Measurements from ENCODE around the gene CDR2. TPM values are rescaled to one million over a fixed set of nuclear protein-coding genes. Genes with fewer than 3 reads are reported as not detected.

The CDR2 gene
- total and polyA plus RNA-seq, 8 donors, result 7.9 to 15.5 (median 9.1) TPM

DNA sequence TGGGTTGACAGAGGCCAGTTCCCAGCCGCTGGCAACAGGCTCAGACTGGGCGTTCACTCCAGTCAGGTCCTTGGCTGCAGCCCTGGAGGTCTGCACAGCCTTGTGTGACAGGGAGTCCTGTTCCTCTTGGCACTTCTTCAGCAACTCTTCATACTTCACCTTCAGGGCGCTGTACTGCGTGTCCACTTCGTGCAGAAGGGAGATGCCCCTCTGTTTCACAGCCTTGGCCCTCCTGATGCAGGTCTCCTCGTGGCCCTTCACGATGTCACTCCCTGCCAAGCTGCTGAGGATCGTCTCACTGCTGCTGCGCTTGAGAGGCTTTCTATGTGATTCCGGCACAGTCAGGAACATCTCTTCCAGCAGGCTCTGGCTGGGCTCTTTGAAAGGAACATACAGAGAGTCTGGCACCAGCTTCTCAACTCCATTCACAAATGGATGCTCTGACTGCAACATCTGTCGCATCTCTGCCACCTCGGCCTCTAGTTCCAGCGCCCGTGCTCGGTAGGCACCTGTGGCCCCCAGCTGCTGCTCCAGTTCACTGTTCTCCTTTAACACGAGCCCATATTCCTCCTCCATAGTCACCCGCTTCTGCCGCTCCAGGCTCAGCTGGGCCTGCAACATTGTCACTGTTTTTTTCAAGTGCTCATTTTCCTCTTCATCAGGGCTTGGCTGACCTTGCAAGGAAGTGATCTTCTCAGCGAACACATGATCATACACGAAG lies 27.2 kb downstream of the CDR2 start:
- Histone ChIP-seq H3K4me1 (no peaks in the 10 kb centered on the region), H3K27me3 (no peaks in the 10 kb centered on the region), H3K9me3 (no peaks in the 10 kb centered on the region), H3K36me3 (peaks cover 0 to 36% (median 13%) of the 10 kb centered on the region in 3 donors), H3K27ac (no peak overlapping the region), H3K4me3 (no peak overlapping the region)
- intact Hi-C loops (cut with DNase I), result no loop called here
- no peak for FAIRE-seq
- TF ChIP-seq, protein P1, sequence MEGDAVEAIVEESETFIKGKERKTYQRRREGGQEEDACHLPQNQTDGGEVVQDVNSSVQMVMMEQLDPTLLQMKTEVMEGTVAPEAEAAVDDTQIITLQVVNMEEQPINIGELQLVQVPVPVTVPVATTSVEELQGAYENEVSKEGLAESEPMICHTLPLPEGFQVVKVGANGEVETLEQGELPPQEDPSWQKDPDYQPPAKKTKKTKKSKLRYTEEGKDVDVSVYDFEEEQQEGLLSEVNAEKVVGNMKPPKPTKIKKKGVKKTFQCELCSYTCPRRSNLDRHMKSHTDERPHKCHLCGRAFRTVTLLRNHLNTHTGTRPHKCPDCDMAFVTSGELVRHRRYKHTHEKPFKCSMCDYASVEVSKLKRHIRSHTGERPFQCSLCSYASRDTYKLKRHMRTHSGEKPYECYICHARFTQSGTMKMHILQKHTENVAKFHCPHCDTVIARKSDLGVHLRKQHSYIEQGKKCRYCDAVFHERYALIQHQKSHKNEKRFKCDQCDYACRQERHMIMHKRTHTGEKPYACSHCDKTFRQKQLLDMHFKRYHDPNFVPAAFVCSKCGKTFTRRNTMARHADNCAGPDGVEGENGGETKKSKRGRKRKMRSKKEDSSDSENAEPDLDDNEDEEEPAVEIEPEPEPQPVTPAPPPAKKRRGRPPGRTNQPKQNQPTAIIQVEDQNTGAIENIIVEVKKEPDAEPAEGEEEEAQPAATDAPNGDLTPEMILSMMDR (IDR thresholded peaks at IDR 0.05), result no peak
- WGBS, 2 donors, result 91 to 94% methylated on average over 20 of the region's 20 CpGs
- no peak for ATAC-seq
- DNase-seq, result no peak

DNA sequence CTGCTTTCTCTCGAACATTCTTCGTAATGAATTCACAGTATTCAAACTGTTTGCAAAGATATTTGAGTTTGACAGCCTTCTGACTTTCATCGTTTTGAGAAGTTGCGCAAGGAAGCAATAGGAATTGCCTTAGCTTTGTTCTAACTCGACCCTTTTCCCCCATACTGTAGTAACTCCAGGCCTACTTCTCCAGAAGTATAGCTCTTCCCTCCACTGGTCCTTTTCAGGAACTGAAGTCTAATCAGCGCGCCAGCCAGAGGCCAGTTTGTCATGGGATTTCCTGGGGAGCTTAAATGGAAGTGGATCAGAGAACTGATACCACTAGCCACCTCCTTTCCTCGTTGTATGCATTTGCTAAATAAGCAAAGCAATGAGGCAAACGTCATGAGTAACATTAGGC lies 27.9 kb downstream of the CDR2 start:
- H3K36me3 ChIP-seq, result peaks cover 0 to 36% (median 13%) of the 10 kb centered on the region in 3 donors
- WGBS, 2 donors, result 72 to 76% methylated on average over 9 of the region's 9 CpGs
- peak in 2 of 4 donors; percentile 32 to 68 for ATAC-seq

DNA sequence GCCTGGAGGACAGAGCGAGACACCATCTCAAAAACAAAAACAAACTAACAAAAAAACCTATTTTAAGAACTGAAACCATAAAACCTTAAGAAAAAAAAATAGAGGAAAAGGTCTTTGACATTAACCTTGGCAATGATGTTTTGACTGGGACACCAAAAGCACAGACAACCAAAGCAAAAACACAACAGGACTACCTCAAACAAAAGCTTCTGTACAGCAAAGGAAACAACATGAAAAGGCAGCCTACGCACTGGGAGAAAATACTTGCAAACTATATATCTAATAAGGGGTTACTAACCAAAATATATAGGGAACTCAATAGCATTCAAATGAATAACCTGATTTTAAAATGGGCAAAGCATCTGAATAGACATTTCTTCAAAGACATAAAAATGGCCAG lies 32.3 kb downstream of the CDR2 start:
- no peaks in the 10 kb centered on the region for H3K27me3 ChIP-seq
- intact Hi-C loops (cut with DNase I), result no loop called here
- 98% methylated on average over 2 of the region's 2 CpGs for WGBS, 2 donors
- no peaks in the 10 kb centered on the region for H3K9me3 ChIP-seq
- TF ChIP-seq, protein P1 (IDR thresholded peaks at IDR 0.05), result no peak
- H3K27ac ChIP-seq, result no peak overlapping the region
- H3K4me1 ChIP-seq, result no peaks in the 10 kb centered on the region
- DNase-seq (no peak), ATAC-seq (no peak), FAIRE-seq (no peak)
- peaks cover 0 to 11% (median 0%) of the 10 kb centered on the region in 3 donors for H3K36me3 ChIP-seq
- no peak overlapping the region for H3K4me3 ChIP-seq

More for the DNA sequence above, 27.9 kb downstream of the CDR2 start:
- intact Hi-C loops (cut with DNase I), result no loop called here
- Histone ChIP-seq H3K27me3 (no peaks in the 10 kb centered on the region), H3K27ac (no peak overlapping the region), H3K9me3 (no peaks in the 10 kb centered on the region), H3K4me3 (no peak overlapping the region), H3K4me1 (no peaks in the 10 kb centered on the region)
- DNase-seq, result no peak
- FAIRE-seq, result no peak
- TF ChIP-seq, protein P1 (IDR thresholded peaks at IDR 0.05), result no peak

DNA sequence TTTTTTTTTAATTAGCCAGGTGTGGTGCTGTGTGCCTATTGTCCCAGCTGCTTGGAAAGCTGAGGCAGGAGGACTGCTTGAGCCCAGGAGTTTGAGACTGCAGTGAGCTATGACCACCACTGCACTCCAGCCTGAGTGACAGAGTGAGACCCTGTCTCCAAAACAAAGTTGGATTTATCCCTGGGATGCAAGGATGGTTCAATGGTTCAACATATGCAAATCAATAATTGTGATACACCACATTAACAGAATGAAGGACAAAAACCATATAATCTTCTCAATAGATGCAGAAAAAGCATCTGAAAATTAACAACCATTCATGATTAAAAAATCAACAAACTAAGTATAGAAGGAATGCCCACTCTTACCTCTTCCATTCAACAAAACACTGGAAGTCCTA lies 33.5 kb downstream of the CDR2 start:
- H3K27me3 ChIP-seq, result no peaks in the 10 kb centered on the region
- DNase-seq (no peak), ATAC-seq (no peak), FAIRE-seq (no peak)
- intact Hi-C loops (cut with DNase I), result no loop called here
- no peaks in the 10 kb centered on the region for H3K9me3 ChIP-seq
- no peak overlapping the region for H3K4me3 ChIP-seq
- TF ChIP-seq, protein P1 (IDR thresholded peaks at IDR 0.05), result no peak
- H3K27ac ChIP-seq, result no peak overlapping the region
- H3K4me1 ChIP-seq, result no peaks in the 10 kb centered on the region
- H3K36me3 ChIP-seq, result no peaks in the 10 kb centered on the region

DNA sequence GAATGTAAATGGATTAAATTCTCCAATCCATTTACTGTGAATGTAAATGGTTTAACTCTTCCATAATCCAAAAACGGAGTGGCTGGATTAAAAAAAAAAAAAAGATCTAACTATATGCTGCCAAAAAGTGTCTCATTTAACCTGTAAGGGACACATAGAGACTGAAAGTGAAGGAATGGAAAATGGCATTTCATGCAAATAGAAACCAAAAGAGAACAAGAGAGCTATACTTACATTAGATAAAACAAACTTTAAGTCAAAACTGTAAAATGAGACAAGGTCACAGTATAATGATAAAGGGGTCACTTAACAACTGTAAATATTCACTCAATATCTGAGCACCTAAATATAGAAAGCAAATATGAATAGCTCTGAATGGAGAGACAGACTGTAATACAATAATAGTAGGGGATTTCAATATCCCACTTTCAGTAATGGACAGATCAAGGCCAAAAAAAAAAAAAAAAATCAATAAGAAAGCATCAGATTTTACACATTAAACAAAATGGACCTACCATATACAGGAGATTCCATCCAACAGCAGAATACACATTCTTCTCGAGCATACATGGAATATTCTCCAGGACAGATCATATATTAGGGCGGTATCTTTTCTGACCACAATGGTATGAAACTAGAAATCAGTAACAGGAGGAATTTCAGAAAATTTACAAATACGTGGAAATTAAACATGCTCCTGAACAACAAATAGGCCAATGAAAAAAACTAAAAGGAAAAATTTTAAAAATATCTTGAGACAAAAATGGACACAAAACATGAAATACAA lies 36.4 kb downstream of the CDR2 start:
- TF ChIP-seq, protein P1 (IDR thresholded peaks at IDR 0.05), result no peak
- no peak overlapping the region for H3K27ac ChIP-seq
- peaks cover 0 to 18% (median 7%) of the 10 kb centered on the region in 3 donors for H3K36me3 ChIP-seq
- no peaks in the 10 kb centered on the region for H3K9me3 ChIP-seq
- WGBS, 2 donors, result 88 to 90% methylated on average over 4 of the region's 4 CpGs
- DNase-seq (no peak), FAIRE-seq (no peak), ATAC-seq (no peak)
- H3K4me1 ChIP-seq, result no peaks in the 10 kb centered on the region
- H3K4me3 ChIP-seq, result no peak overlapping the region
- H3K27me3 ChIP-seq, result no peaks in the 10 kb centered on the region
- intact Hi-C loops (cut with DNase I), result no loop called here
